ENCODE results near the gene GORASP2. TPM values are rescaled to one million over a fixed set of nuclear protein-coding genes. Genes with fewer than 3 reads are reported as not detected.

Gene GORASP2
- total RNA-seq, 1 donor from 2014 or later = 34.2 TPM

DNA sequence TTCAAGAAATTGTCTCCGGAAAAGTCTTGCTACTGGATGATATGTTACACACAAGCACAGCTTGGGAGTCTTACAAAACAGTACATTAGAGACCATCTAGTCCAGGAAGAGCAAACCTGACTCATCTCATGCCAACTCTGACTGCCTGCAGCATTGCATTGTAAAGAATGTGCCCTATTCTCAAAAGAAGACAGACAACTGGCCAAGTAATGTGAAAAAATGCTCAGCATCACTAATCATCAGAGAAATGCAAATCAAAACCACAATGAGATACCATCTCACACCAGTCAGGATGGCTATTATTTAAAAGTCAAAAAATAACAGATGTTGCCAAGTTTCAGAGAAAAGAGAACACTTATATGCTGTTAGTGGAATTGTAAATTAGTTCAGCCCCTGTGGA, 42.7 kb upstream of the GORASP2 start:
- H3K4me3 ChIP-seq (ENCODE audit: low read depth, low read length) = no peak overlapping the region
- DNase-seq (ENCODE audit: low read depth) (peak; percentile 76), FAIRE-seq (no peak)
- TF ChIP-seq, protein P1, sequence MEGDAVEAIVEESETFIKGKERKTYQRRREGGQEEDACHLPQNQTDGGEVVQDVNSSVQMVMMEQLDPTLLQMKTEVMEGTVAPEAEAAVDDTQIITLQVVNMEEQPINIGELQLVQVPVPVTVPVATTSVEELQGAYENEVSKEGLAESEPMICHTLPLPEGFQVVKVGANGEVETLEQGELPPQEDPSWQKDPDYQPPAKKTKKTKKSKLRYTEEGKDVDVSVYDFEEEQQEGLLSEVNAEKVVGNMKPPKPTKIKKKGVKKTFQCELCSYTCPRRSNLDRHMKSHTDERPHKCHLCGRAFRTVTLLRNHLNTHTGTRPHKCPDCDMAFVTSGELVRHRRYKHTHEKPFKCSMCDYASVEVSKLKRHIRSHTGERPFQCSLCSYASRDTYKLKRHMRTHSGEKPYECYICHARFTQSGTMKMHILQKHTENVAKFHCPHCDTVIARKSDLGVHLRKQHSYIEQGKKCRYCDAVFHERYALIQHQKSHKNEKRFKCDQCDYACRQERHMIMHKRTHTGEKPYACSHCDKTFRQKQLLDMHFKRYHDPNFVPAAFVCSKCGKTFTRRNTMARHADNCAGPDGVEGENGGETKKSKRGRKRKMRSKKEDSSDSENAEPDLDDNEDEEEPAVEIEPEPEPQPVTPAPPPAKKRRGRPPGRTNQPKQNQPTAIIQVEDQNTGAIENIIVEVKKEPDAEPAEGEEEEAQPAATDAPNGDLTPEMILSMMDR (IDR thresholded peaks at IDR 0.05; ENCODE audit: insufficient read depth, low read length, severe bottlenecking) = no peak
- H3K36me3 ChIP-seq (ENCODE audit: control insufficient read depth, insufficient read depth, low read length) = no peaks in the 10 kb centered on the region
- peaks cover 6% of the 10 kb centered on the region for H3K27me3 ChIP-seq (ENCODE audit: control insufficient read depth, insufficient read depth, low read length)

DNA sequence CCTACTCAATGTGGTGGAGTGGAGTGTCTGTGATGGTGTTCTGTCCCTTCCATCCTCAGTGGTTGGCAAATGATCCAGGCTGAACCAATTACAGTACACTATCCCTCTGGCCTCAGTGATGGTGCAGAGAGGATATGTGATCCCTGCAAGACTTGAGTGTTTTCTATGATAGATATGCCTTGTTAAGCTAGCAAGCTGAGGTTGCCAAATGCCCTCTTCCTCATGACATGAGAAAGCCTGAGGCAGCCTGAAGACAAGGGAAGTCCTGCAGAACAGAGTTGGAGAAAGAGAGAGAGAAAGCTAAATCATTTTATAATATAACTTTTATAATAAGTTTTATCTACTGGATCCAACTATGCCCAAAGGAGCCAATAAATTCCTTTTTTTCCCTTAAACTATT, 41.6 kb upstream of the GORASP2 start:
- FAIRE-seq = no peak
- TF ChIP-seq, protein P1 (IDR thresholded peaks at IDR 0.05; ENCODE audit: insufficient read depth, low read length, severe bottlenecking) = no peak
- no peak for DNase-seq (ENCODE audit: low read depth)
- Histone ChIP-seq H3K36me3 (ENCODE audit: control insufficient read depth, insufficient read depth, low read length) (no peaks in the 10 kb centered on the region), H3K27me3 (ENCODE audit: control insufficient read depth, insufficient read depth, low read length) (peaks cover 2% of the 10 kb centered on the region), H3K4me3 (ENCODE audit: low read depth, low read length) (no peak overlapping the region)

DNA sequence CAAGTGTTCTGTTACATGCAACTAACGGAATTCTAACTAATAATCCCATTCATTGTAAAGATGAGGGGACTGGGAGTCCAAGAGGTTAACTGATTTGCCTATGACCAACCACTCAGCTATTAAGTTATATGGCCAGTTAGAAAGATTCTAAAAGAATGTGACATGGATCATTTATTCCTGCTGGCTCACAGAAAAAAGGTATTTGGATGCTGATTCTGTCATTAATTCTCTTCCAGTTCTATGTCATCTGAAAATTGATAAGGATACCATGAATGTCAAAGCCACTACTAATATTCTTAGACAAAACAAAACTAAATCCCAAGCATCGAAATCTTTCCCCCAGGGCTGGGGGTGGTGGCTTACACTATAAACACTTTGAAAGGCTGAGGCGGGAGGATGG, 41.2 kb upstream of the GORASP2 start:
- Histone ChIP-seq H3K27me3 (ENCODE audit: control insufficient read depth, insufficient read depth, low read length) (peaks cover 2% of the 10 kb centered on the region), H3K4me3 (ENCODE audit: low read depth, low read length) (no peak overlapping the region), H3K36me3 (ENCODE audit: control insufficient read depth, insufficient read depth, low read length) (no peaks in the 10 kb centered on the region)
- TF ChIP-seq, protein P1 (IDR thresholded peaks at IDR 0.05; ENCODE audit: insufficient read depth, low read length, severe bottlenecking) = no peak
- DNase-seq (ENCODE audit: low read depth) (no peak), FAIRE-seq (no peak)

DNA sequence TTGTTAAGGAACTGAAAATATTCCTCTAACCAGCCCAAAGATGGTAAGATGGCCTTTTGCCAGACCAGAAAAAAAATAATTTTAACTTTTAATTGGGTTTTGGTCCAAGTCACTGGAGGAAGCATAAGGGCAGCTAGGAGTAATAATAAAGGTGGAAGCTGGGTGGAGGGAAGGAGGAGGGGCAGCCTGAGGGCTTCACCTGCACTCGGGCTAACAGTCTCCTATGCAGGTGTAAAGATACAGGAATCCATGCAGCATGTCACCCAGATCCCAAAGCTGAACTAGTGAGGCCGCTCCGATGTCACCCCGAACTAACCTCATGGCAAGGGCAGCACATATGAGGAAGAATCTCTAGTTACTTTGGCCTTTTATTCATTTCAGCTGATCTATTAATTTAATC, 37.2 kb upstream of the GORASP2 start:
- FAIRE-seq = no peak
- H3K4me3 ChIP-seq (ENCODE audit: low read depth, low read length) = no peak overlapping the region
- no peak for DNase-seq (ENCODE audit: low read depth)
- H3K27me3 ChIP-seq (ENCODE audit: control insufficient read depth, insufficient read depth, low read length) = peaks cover 2% of the 10 kb centered on the region
- TF ChIP-seq, protein P1 (IDR thresholded peaks at IDR 0.05; ENCODE audit: insufficient read depth, low read length, severe bottlenecking) = no peak
- H3K36me3 ChIP-seq (ENCODE audit: control insufficient read depth, insufficient read depth, low read length) = no peaks in the 10 kb centered on the region

DNA sequence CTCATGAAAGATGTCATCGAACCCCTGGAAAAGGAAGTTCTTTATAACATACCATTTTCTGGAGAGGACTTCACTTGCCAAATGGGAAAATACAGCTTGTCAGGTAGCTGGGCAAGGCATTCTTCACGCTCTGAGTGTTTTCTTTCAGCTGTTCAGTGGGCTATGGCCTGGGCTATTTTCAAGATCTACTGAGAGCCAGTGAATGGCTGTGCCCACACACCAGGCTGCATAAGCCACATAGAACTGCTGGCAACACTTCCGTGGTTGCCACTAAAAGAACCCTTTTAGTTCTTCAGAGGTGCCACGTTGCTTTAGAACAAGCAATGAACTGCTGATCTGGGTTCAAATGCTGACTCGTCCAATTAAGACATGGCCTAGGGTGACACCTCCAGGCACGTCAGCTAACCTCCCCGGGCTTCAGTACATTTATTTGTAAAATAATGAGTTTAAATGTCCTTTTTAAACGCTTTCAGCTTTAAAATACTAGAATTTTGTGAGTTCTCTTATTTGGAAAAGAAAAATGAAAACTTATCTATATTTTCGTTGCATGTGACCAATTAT, 36.6 kb upstream of the GORASP2 start:
- Histone ChIP-seq H3K27me3 (ENCODE audit: control insufficient read depth, insufficient read depth, low read length) (peaks cover 2% of the 10 kb centered on the region), H3K4me3 (ENCODE audit: low read depth, low read length) (no peak overlapping the region)
- TF ChIP-seq, protein P1 (IDR thresholded peaks at IDR 0.05; ENCODE audit: insufficient read depth, low read length, severe bottlenecking) = no peak

More for the DNA sequence above, 36.6 kb upstream of the GORASP2 start:
- FAIRE-seq (no peak), DNase-seq (ENCODE audit: low read depth) (no peak)
- no peaks in the 10 kb centered on the region for H3K36me3 ChIP-seq (ENCODE audit: control insufficient read depth, insufficient read depth, low read length)
